ENCODE data around the gene MMP19. TPM values are rescaled to one million over a fixed set of nuclear protein-coding genes. Genes with fewer than 3 reads are reported as not detected.

MMP19 gene
- total RNA-seq, 4 donors from 2014 or later: 5.5 to 17.4 (median 8.5) TPM

- Histone ChIP-seq H3K4me1 (peaks cover 45 to 77% (median 60%) of the 10 kb centered on the region in 4 donors), H3K36me3 (peaks cover 0 to 29% (median 19%) of the 10 kb centered on the region in 4 donors), H3K4me3 (no peak overlapping the region), H3K27me3 (no peaks in the 10 kb centered on the region), H3K27ac (replicated peaks in 1 of 4) (no peak overlapping the region), H3K9me3 (no peaks in the 10 kb centered on the region)
- intact Hi-C loops (cut with DNase I): no loop called here
- TF ChIP-seq POLR2AphosphoS5 (IDR thresholded peaks at IDR 0.05) (no peak), CTCF (IDR thresholded peaks at IDR 0.05) (no peak), EP300 (IDR thresholded peaks at IDR 0.05) (no peak), POLR2A (IDR thresholded peaks at IDR 0.05; ENCODE audit: low read depth) (no peak)
- DNase-seq (ENCODE audit: extremely low spot score): no peak
These were observed 28.5 kb downstream of the MMP19 start for GRCh38 chr12:55814257-55814656.

- intact Hi-C loops (cut with DNase I): no loop called here
- no peak for DNase-seq (ENCODE audit: extremely low spot score)
- Histone ChIP-seq H3K9me3 (no peaks in the 10 kb centered on the region), H3K4me3 (no peak overlapping the region), H3K36me3 (peaks cover 4 to 41% (median 26%) of the 10 kb centered on the region in 4 donors), H3K27ac (replicated peaks in 1 of 4) (no peak overlapping the region), H3K27me3 (no peaks in the 10 kb centered on the region), H3K4me1 (peaks cover 42 to 66% (median 50%) of the 10 kb centered on the region in 4 donors)
- TF ChIP-seq CTCF (IDR thresholded peaks at IDR 0.05) (no peak), POLR2A (IDR thresholded peaks at IDR 0.05; ENCODE audit: low read depth) (no peak), POLR2AphosphoS5 (IDR thresholded peaks at IDR 0.05) (no peak), EP300 (IDR thresholded peaks at IDR 0.05) (no peak)
- 26% methylated on average over 1 of the region's 1 CpG for WGBS
These were observed 30.6 kb downstream of the MMP19 start for GRCh38 chr12:55812088-55812487.

- Histone ChIP-seq H3K4me3 (no peak overlapping the region), H3K27ac (replicated peaks in 1 of 4) (no peak overlapping the region), H3K4me1 (peaks cover 22 to 38% (median 27%) of the 10 kb centered on the region in 4 donors), H3K36me3 (peaks cover 4 to 40% (median 19%) of the 10 kb centered on the region in 4 donors), H3K9me3 (no peaks in the 10 kb centered on the region), H3K27me3 (no peaks in the 10 kb centered on the region)
- WGBS: 80% methylated on average over 5 of the region's 5 CpGs
- DNase-seq (ENCODE audit: extremely low spot score): no peak
- intact Hi-C loops (cut with DNase I): no loop called here
- no peak for TF ChIP-seq POLR2AphosphoS5 (IDR thresholded peaks at IDR 0.05)
- TF ChIP-seq EP300 (IDR thresholded peaks at IDR 0.05): no peak
- no peak for TF ChIP-seq POLR2A (IDR thresholded peaks at IDR 0.05; ENCODE audit: low read depth)
- TF ChIP-seq CTCF (IDR thresholded peaks at IDR 0.05): no peak
These were observed 33.5 kb downstream of the MMP19 start for GRCh38 chr12:55809274-55809673.

- Histone ChIP-seq H3K4me1 (peaks cover 6 to 15% (median 12%) of the 10 kb centered on the region in 4 donors), H3K36me3 (peaks cover 4 to 43% (median 24%) of the 10 kb centered on the region in 4 donors), H3K27ac (replicated peaks in 1 of 4) (no peak overlapping the region), H3K9me3 (no peaks in the 10 kb centered on the region), H3K4me3 (no peak overlapping the region), H3K27me3 (no peaks in the 10 kb centered on the region)
- no peak for DNase-seq (ENCODE audit: extremely low spot score)
- TF ChIP-seq CTCF (IDR thresholded peaks at IDR 0.05) (no peak), POLR2AphosphoS5 (IDR thresholded peaks at IDR 0.05) (no peak), EP300 (IDR thresholded peaks at IDR 0.05) (no peak), POLR2A (IDR thresholded peaks at IDR 0.05; ENCODE audit: low read depth) (no peak)
- 94% methylated on average over 8 of the region's 8 CpGs for WGBS
- intact Hi-C loops (cut with DNase I): no loop called here
These were observed 35.8 kb downstream of the MMP19 start for GRCh38 chr12:55806982-55807381.

- H3K9me3 ChIP-seq: no peaks in the 10 kb centered on the region
- H3K4me1 ChIP-seq: peaks cover 0 to 9% (median 0%) of the 10 kb centered on the region in 4 donors
- no peak for TF ChIP-seq EP300 (IDR thresholded peaks at IDR 0.05)
- no peak for TF ChIP-seq POLR2A (IDR thresholded peaks at IDR 0.05; ENCODE audit: low read depth)
- TF ChIP-seq CTCF (IDR thresholded peaks at IDR 0.05): no peak
- TF ChIP-seq POLR2AphosphoS5 (IDR thresholded peaks at IDR 0.05): no peak
- intact Hi-C loops (cut with DNase I): loop anchor here (5.0 kb wide), 1 partner anchor 50 kb away; no protein-coding TSS in a partner anchor
- DNase-seq (ENCODE audit: extremely low spot score): no peak
- H3K4me3 ChIP-seq: no peak overlapping the region
- H3K36me3 ChIP-seq: peaks cover 42 to 96% (median 77%) of the 10 kb centered on the region in 4 donors
- H3K27me3 ChIP-seq: no peaks in the 10 kb centered on the region
- no peak overlapping the region for H3K27ac ChIP-seq (replicated peaks in 1 of 4)
- 72% methylated on average over 4 of the region's 4 CpGs for WGBS
These were observed 45.2 kb downstream of the MMP19 start for GRCh38 chr12:55797550-55797949.

Data from esophagus muscularis mucosa (tissue), 4 donors.